Neural progenitor cell (in vitro differentiated cells): ENCODE measurements around the gene EED.

Source experiments
- CTCF ChIP-seq: fragments of 200-600 bp; sonication (generic); IDR thresholded peaks from 2 replicates; pipeline ENCODE4 v1.5.1; 2017; ENCODE audit warnings: antibody characterized with exemption, mild to moderate bottlenecking
- EZH2 ChIP-seq: fragments of 200-600 bp; sonication (generic); IDR thresholded peaks from 2 replicates; pipeline ENCODE4 v1.6.1; 2017; ENCODE audit warnings: antibody characterized with exemption, mild to moderate bottlenecking, moderate library complexity

- TF ChIP-seq CTCF (no peak), EZH2 (no peak)
Observed at GRCh38 chr11:86247608-86248007, 3.1 kb downstream of the EED start.
